ENCODE results near the gene SRD5A1. TPM values are rescaled to one million over a fixed set of nuclear protein-coding genes. Genes with fewer than 3 reads are reported as not detected.
A peak's percentile ranks its signal among the peaks of the same experiment; 100 is the strongest.

SRD5A1 gene
- total RNA-seq, 1 experiment from 2014 or later, result 30.4 TPM

GRCh38 chr5:6716629-6717149, 83.4 kb downstream of the SRD5A1 start:
- Histone ChIP-seq H3K9me3 (ENCODE audit: control insufficient read depth, insufficient read depth, low read depth, low read length) (no peaks in the 10 kb centered on the region), H3K4me3 (ENCODE audit: low read depth in 2 of 2, low read length in 2 of 2) (peak overlapping the region in 1 of 2 experiments; percentile 77; a peak in 2 of 4 replicates), H3K27ac (ENCODE audit: low read length) (no peak overlapping the region), H3K27me3 (ENCODE audit: control insufficient read depth, insufficient read depth, low read length) (no peaks in the 10 kb centered on the region), H3K36me3 (ENCODE audit: control insufficient read depth, insufficient read depth, low read length) (no peaks in the 10 kb centered on the region; the same call in 1 of the 2 replicates), H3K4me1 (ENCODE audit: control insufficient read depth, insufficient read depth, low read length) (peaks cover 35% of the 10 kb centered on the region)
- ChIA-PET CTCF (no interaction called here), POLR2A (no interaction called here)
- in situ Hi-C loops (cut with HindIII; ENCODE audit: low pct_unique_long_range_greater_than_20kb, low sequenced_read_pairs), result no loop called here
- TF ChIP-seq CTCF (IDR thresholded peaks at IDR 0.05), result no peak
- no peak for TF ChIP-seq POLR2AphosphoS5 (IDR thresholded peaks at IDR 0.05; ENCODE audit: low read depth, low read length)
- no TSS peak for BruUV-seq (replicated peaks)
- ATAC-seq (no peak), DNase-seq (ENCODE audit: low read depth, low spot score) (no peak)
- intact Hi-C loops (cut with micrococcal nuclease; ENCODE audit: unreplicated experiment), result loop anchor here (10.0 kb wide), 1 partner anchor 82 kb away; the partner anchor contains the start of genes NSUN2 and SRD5A1

GRCh38 chr5:6717247-6717646, 84.0 kb downstream of the SRD5A1 start:
- ATAC-seq (no peak), DNase-seq (ENCODE audit: low read depth, low spot score) (no peak)
- Histone ChIP-seq H3K4me1 (ENCODE audit: control insufficient read depth, insufficient read depth, low read length) (peaks cover 38% of the 10 kb centered on the region), H3K4me3 (ENCODE audit: low read depth in 2 of 2, low read length in 2 of 2) (no peak overlapping the region), H3K27me3 (ENCODE audit: control insufficient read depth, insufficient read depth, low read length) (no peaks in the 10 kb centered on the region), H3K36me3 (ENCODE audit: control insufficient read depth, insufficient read depth, low read length) (no peaks in the 10 kb centered on the region; the same call in 1 of the 2 replicates), H3K27ac (ENCODE audit: low read length) (no peak overlapping the region), H3K9me3 (ENCODE audit: control insufficient read depth, insufficient read depth, low read depth, low read length) (no peaks in the 10 kb centered on the region)
- no peak for TF ChIP-seq POLR2AphosphoS5 (IDR thresholded peaks at IDR 0.05; ENCODE audit: low read depth, low read length)
- no peak for TF ChIP-seq TCF7L2 (IDR thresholded peaks at IDR 0.05; ENCODE audit: low read depth, low read length)
- TF ChIP-seq SIN3A (IDR thresholded peaks at IDR 0.05; ENCODE audit: borderline replicate concordance, insufficient read depth, low read depth, low read length), result no peak
- no peak for TF ChIP-seq REST (IDR thresholded peaks at IDR 0.05; ENCODE audit: insufficient read depth in 1 of 2, low read depth in 2 of 2, low read length in 1 of 2)
- TF ChIP-seq CTCF (IDR thresholded peaks at IDR 0.05), result no peak
- intact Hi-C loops (cut with micrococcal nuclease; ENCODE audit: unreplicated experiment) (loop anchor here (10.0 kb wide), 1 partner anchor 82 kb away; the partner anchor contains the start of genes NSUN2 and SRD5A1), in situ Hi-C loops (cut with HindIII; ENCODE audit: low pct_unique_long_range_greater_than_20kb, low sequenced_read_pairs) (no loop called here)
- BruUV-seq (replicated peaks), result no TSS peak
- CTCF ChIA-PET, result no interaction called here
- POLR2A ChIA-PET, result no interaction called here

Measured in Panc1 (cell line).